Fibroblast of skin of scalp (primary cell): ENCODE results near the gene ARHGDIB.

Source experiments
- DNase-seq: peaks from one replicate; pipeline ENCODE4 v3.0.0-alpha.2; 2013

The ARHGDIB gene

GRCh38 chr12:14893506-14894250 lies 67.7 kb downstream of the ARHGDIB start:
- peak; percentile 14 for DNase-seq

DNA sequence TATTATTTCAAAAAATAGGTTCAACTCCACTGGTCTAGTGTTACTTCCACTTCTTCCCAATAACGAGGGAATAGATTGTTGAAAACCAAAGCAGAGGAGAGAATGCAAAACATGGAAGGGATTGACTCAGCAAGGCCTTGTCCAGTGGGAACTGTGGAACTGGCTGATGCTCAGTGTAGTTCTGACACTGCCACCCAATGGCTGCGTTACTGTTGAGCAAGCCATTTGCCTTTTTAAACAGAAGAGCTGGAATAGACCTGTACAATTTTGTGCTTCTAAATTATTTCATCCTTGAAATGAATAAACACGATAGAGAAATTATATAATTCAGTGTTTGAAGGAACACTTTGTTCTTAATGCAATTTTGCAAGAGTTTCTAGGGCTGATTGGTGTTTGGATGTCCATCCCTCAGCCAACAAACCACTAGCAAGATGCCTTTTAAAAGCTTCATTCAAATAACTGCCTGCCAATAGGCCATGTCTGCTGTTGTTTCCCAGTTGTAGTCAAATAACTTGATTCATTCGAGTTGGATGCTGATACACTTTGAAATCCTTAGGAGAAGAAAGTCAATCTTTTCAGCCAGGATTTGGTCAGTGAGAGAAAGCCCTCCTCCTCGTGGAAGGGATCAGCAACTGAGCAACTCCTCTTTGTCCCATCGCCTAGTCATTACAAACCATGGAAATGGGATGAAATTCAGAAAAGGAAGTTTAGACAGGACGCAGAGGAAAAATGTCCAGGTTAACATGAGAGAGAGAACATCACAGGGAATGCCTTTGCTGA lies 68.5 kb downstream of the ARHGDIB start:
- no peak for DNase-seq
